ENCODE measurements around the gene ZNF488. TPM values are rescaled to one million over a fixed set of nuclear protein-coding genes. Genes with fewer than 3 reads are reported as not detected.

Gene ZNF488
- total RNA-seq, 4 donors from 2014 or later = 0.24 to 0.56 (median 0.40) TPM; not detected in 1

- Histone ChIP-seq H3K4me1 (no peaks in the 10 kb centered on the region), H3K27me3 (no peaks in the 10 kb centered on the region), H3K27ac (no peak overlapping the region), H3K36me3 (no peaks in the 10 kb centered on the region), H3K9me3 (no peaks in the 10 kb centered on the region), H3K4me3 (replicated peaks in 1 of 3) (no peak overlapping the region)
- intact Hi-C loops (cut with DNase I) = no loop called here
- DNase-seq = peak; percentile 56 to 65
- 67 to 69% methylated on average over 5 of the region's 5 CpGs for WGBS, 2 donors
- no peak for TF ChIP-seq POLR2A (IDR thresholded peaks at IDR 0.05)
- TF ChIP-seq, protein P1, sequence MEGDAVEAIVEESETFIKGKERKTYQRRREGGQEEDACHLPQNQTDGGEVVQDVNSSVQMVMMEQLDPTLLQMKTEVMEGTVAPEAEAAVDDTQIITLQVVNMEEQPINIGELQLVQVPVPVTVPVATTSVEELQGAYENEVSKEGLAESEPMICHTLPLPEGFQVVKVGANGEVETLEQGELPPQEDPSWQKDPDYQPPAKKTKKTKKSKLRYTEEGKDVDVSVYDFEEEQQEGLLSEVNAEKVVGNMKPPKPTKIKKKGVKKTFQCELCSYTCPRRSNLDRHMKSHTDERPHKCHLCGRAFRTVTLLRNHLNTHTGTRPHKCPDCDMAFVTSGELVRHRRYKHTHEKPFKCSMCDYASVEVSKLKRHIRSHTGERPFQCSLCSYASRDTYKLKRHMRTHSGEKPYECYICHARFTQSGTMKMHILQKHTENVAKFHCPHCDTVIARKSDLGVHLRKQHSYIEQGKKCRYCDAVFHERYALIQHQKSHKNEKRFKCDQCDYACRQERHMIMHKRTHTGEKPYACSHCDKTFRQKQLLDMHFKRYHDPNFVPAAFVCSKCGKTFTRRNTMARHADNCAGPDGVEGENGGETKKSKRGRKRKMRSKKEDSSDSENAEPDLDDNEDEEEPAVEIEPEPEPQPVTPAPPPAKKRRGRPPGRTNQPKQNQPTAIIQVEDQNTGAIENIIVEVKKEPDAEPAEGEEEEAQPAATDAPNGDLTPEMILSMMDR (IDR thresholded peaks at IDR 0.05) = peak; percentile 60 to 97 (median 85)
Measured at GRCh38 chr10:47340608-47341170, 43.4 kb downstream of the ZNF488 start.

GRCh38 chr10:47339759-47340607, 44.1 kb downstream of the ZNF488 start:
- intact Hi-C loops (cut with DNase I) = no loop called here
- WGBS, 2 donors = 84 to 86% methylated on average over 15 of the region's 15 CpGs
- H3K27ac ChIP-seq = no peak overlapping the region

GRCh38 chr10:47339186-47339735, 44.8 kb downstream of the ZNF488 start:
- H3K27ac ChIP-seq = no peak overlapping the region
- H3K27me3 ChIP-seq = no peaks in the 10 kb centered on the region
- no peak for DNase-seq
- no peaks in the 10 kb centered on the region for H3K4me1 ChIP-seq
- H3K36me3 ChIP-seq = no peaks in the 10 kb centered on the region
- no peaks in the 10 kb centered on the region for H3K9me3 ChIP-seq
- intact Hi-C loops (cut with DNase I) = no loop called here
- TF ChIP-seq, protein P1 (IDR thresholded peaks at IDR 0.05) = no peak
- TF ChIP-seq POLR2A (IDR thresholded peaks at IDR 0.05) = no peak
- WGBS, 2 donors = 81 to 90% methylated on average over 8 of the region's 8 CpGs
- no peak overlapping the region for H3K4me3 ChIP-seq (replicated peaks in 1 of 3)

More at GRCh38 chr10:47339759-47340607, 44.1 kb downstream of the ZNF488 start:
- no peak overlapping the region for H3K4me3 ChIP-seq (replicated peaks in 1 of 3)
- no peak for DNase-seq
- H3K9me3 ChIP-seq = no peaks in the 10 kb centered on the region
- no peak for TF ChIP-seq POLR2A (IDR thresholded peaks at IDR 0.05)
- TF ChIP-seq, protein P1 (IDR thresholded peaks at IDR 0.05) = no peak
- no peaks in the 10 kb centered on the region for H3K4me1 ChIP-seq
- no peaks in the 10 kb centered on the region for H3K36me3 ChIP-seq
- no peaks in the 10 kb centered on the region for H3K27me3 ChIP-seq

DNA sequence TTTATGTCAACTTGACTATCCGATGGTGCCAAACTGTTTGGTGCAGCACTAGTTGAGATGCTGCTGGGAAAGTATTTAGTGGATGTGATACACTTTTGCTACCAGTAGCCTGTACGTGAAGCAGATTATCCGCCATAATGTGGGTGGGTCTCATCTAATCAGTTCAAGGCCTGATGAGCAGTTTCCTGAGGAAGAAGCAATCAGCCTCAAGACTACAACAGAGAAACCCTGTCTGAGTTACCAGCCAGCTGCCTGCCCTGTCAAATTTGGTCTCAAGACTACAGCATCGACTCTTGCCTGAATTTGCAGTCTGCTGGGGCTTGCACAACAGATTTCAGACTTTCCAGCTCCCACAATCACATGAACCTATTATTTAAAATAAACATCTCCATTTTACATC, 46.8 kb downstream of the ZNF488 start:
- Histone ChIP-seq H3K36me3 (no peaks in the 10 kb centered on the region), H3K4me1 (no peaks in the 10 kb centered on the region), H3K9me3 (no peaks in the 10 kb centered on the region), H3K27me3 (no peaks in the 10 kb centered on the region), H3K4me3 (replicated peaks in 1 of 3) (no peak overlapping the region), H3K27ac (no peak overlapping the region)
- intact Hi-C loops (cut with DNase I) = no loop called here
- TF ChIP-seq, protein P1 (IDR thresholded peaks at IDR 0.05) = no peak
- TF ChIP-seq POLR2A (IDR thresholded peaks at IDR 0.05) = no peak
- no peak for DNase-seq
- 81 to 88% methylated on average over 4 of the region's 4 CpGs for WGBS, 2 donors
